Measurements from ENCODE around the gene CSRNP3. TPM values are rescaled to one million over a fixed set of nuclear protein-coding genes. Genes with fewer than 3 reads are reported as not detected.

CSRNP3 gene
- total and polyA plus RNA-seq, 5 donors from 2014 or later: not detected

- no peaks in the 10 kb centered on the region for H3K36me3 ChIP-seq (ENCODE audit: control insufficient read depth, insufficient read depth, low read length)
- no peaks in the 10 kb centered on the region for H3K36me3 Mint-ChIP-seq
- H3K27me3 ChIP-seq (ENCODE audit: control insufficient read depth, insufficient read depth, low read length): no peaks in the 10 kb centered on the region
- no peak for DNase-seq
- H3K27me3 Mint-ChIP-seq: no peaks in the 10 kb centered on the region
- no peaks in the 10 kb centered on the region for H3K4me1 ChIP-seq (ENCODE audit: control insufficient read depth, insufficient read depth, low read length, poor library complexity, severe bottlenecking)
- H3K4me3 Mint-ChIP-seq: no peak overlapping the region
- H3K27ac Mint-ChIP-seq: no peak overlapping the region
- H3K4me3 ChIP-seq (ENCODE audit: low read depth, low read length): no peak overlapping the region
- no peaks in the 10 kb centered on the region for H3K9me3 ChIP-seq (ENCODE audit: control insufficient read depth in 2 of 2, low read length in 2 of 2)
- H3K9me3 Mint-ChIP-seq: peaks cover 0 to 4% (median 0%) of the 10 kb centered on the region in 7 donors
- no peaks in the 10 kb centered on the region for H3K4me1 Mint-ChIP-seq
- no peak for ATAC-seq (ENCODE audit: low read depth in 2 of 2)
- H3K27ac ChIP-seq (ENCODE audit: insufficient read depth, low read length, poor library complexity, severe bottlenecking): no peak overlapping the region
Observed at GRCh38 chr2:165453561-165454094, 15.9 kb upstream of the CSRNP3 start.

GRCh38 chr2:165454905-165455304 lies 14.6 kb upstream of the CSRNP3 start:
- H3K9me3 ChIP-seq (ENCODE audit: control insufficient read depth in 2 of 2, low read length in 2 of 2): no peaks in the 10 kb centered on the region
- no peaks in the 10 kb centered on the region for H3K27me3 ChIP-seq (ENCODE audit: control insufficient read depth, insufficient read depth, low read length)
- no peaks in the 10 kb centered on the region for H3K4me1 ChIP-seq (ENCODE audit: control insufficient read depth, insufficient read depth, low read length, poor library complexity, severe bottlenecking)
- Mint-ChIP-seq H3K27ac (no peak overlapping the region), H3K36me3 (no peaks in the 10 kb centered on the region), H3K4me1 (no peaks in the 10 kb centered on the region), H3K4me3 (no peak overlapping the region), H3K9me3 (peaks cover 0 to 4% (median 0%) of the 10 kb centered on the region in 7 donors), H3K27me3 (no peaks in the 10 kb centered on the region)
- H3K36me3 ChIP-seq (ENCODE audit: control insufficient read depth, insufficient read depth, low read length): no peaks in the 10 kb centered on the region
- H3K4me3 ChIP-seq (ENCODE audit: low read depth, low read length): no peak overlapping the region
- no peak overlapping the region for H3K27ac ChIP-seq (ENCODE audit: insufficient read depth, low read length, poor library complexity, severe bottlenecking)
- no peak for ATAC-seq (ENCODE audit: low read depth in 2 of 2)
- no peak for DNase-seq

- Histone ChIP-seq H3K4me1 (ENCODE audit: control insufficient read depth, insufficient read depth, low read length, poor library complexity, severe bottlenecking) (no peaks in the 10 kb centered on the region), H3K9me3 (ENCODE audit: control insufficient read depth in 2 of 2, low read length in 2 of 2) (no peaks in the 10 kb centered on the region), H3K27me3 (ENCODE audit: control insufficient read depth, insufficient read depth, low read length) (no peaks in the 10 kb centered on the region), H3K27ac (ENCODE audit: insufficient read depth, low read length, poor library complexity, severe bottlenecking) (no peak overlapping the region), H3K36me3 (ENCODE audit: control insufficient read depth, insufficient read depth, low read length) (no peaks in the 10 kb centered on the region), H3K4me3 (ENCODE audit: low read depth, low read length) (no peak overlapping the region)
- no peaks in the 10 kb centered on the region for H3K36me3 Mint-ChIP-seq
- H3K4me3 Mint-ChIP-seq: no peak overlapping the region
- H3K27ac Mint-ChIP-seq: no peak overlapping the region
- DNase-seq (no peak), ATAC-seq (ENCODE audit: low read depth in 2 of 2) (no peak)
- no peaks in the 10 kb centered on the region for H3K27me3 Mint-ChIP-seq
- peaks cover 0 to 4% (median 0%) of the 10 kb centered on the region in 7 donors for H3K9me3 Mint-ChIP-seq
- H3K4me1 Mint-ChIP-seq: no peaks in the 10 kb centered on the region
Observed at GRCh38 chr2:165456027-165456426, 13.5 kb upstream of the CSRNP3 start.

- Mint-ChIP-seq H3K36me3 (no peaks in the 10 kb centered on the region), H3K4me1 (no peaks in the 10 kb centered on the region), H3K9me3 (peaks cover 0 to 1% (median 0%) of the 10 kb centered on the region in 7 donors), H3K27ac (no peak overlapping the region), H3K4me3 (no peak overlapping the region), H3K27me3 (no peaks in the 10 kb centered on the region)
- Histone ChIP-seq H3K9me3 (ENCODE audit: control insufficient read depth in 2 of 2, low read length in 2 of 2) (no peaks in the 10 kb centered on the region), H3K4me3 (ENCODE audit: low read depth, low read length) (no peak overlapping the region), H3K4me1 (ENCODE audit: control insufficient read depth, insufficient read depth, low read length, poor library complexity, severe bottlenecking) (no peaks in the 10 kb centered on the region), H3K27me3 (ENCODE audit: control insufficient read depth, insufficient read depth, low read length) (no peaks in the 10 kb centered on the region), H3K27ac (ENCODE audit: insufficient read depth, low read length, poor library complexity, severe bottlenecking) (no peak overlapping the region), H3K36me3 (ENCODE audit: control insufficient read depth, insufficient read depth, low read length) (no peaks in the 10 kb centered on the region)
- no peak for DNase-seq
- no peak for ATAC-seq (ENCODE audit: low read depth in 2 of 2)
Observed at GRCh38 chr2:165462443-165462842, 7.1 kb upstream of the CSRNP3 start.

- DNase-seq: no peak
- Mint-ChIP-seq H3K9me3 (peaks cover 0 to 1% (median 0%) of the 10 kb centered on the region in 7 donors), H3K4me1 (no peaks in the 10 kb centered on the region), H3K36me3 (no peaks in the 10 kb centered on the region), H3K4me3 (no peak overlapping the region), H3K27ac (no peak overlapping the region), H3K27me3 (no peaks in the 10 kb centered on the region)
- Histone ChIP-seq H3K4me3 (ENCODE audit: low read depth, low read length) (no peak overlapping the region), H3K36me3 (ENCODE audit: control insufficient read depth, insufficient read depth, low read length) (no peaks in the 10 kb centered on the region), H3K4me1 (ENCODE audit: control insufficient read depth, insufficient read depth, low read length, poor library complexity, severe bottlenecking) (no peaks in the 10 kb centered on the region), H3K27ac (ENCODE audit: insufficient read depth, low read length, poor library complexity, severe bottlenecking) (no peak overlapping the region), H3K9me3 (ENCODE audit: control insufficient read depth in 2 of 2, low read length in 2 of 2) (no peaks in the 10 kb centered on the region), H3K27me3 (ENCODE audit: control insufficient read depth, insufficient read depth, low read length) (no peaks in the 10 kb centered on the region)
- ATAC-seq (ENCODE audit: low read depth in 2 of 2): no peak
Observed at GRCh38 chr2:165466386-165466785, 3.1 kb upstream of the CSRNP3 start.

GRCh38 chr2:165467921-165468320 lies 1.6 kb upstream of the CSRNP3 start:
- ATAC-seq (ENCODE audit: low read depth in 2 of 2): no peak
- no peaks in the 10 kb centered on the region for H3K4me1 Mint-ChIP-seq

GRCh38 chr2:165470361-165470760 lies 863 bp downstream of the CSRNP3 start:
- no peak for ATAC-seq (ENCODE audit: low read depth in 2 of 2)
- Mint-ChIP-seq H3K4me1 (no peaks in the 10 kb centered on the region), H3K27me3 (no peaks in the 10 kb centered on the region), H3K36me3 (no peaks in the 10 kb centered on the region), H3K4me3 (no peak overlapping the region), H3K27ac (no peak overlapping the region), H3K9me3 (no peaks in the 10 kb centered on the region)
- H3K4me3 ChIP-seq (ENCODE audit: low read depth, low read length): no peak overlapping the region
- H3K36me3 ChIP-seq (ENCODE audit: control insufficient read depth, insufficient read depth, low read length): no peaks in the 10 kb centered on the region
- no peaks in the 10 kb centered on the region for H3K9me3 ChIP-seq (ENCODE audit: control insufficient read depth in 2 of 2, low read length in 2 of 2)
- no peaks in the 10 kb centered on the region for H3K27me3 ChIP-seq (ENCODE audit: control insufficient read depth, insufficient read depth, low read length)
- H3K4me1 ChIP-seq (ENCODE audit: control insufficient read depth, insufficient read depth, low read length, poor library complexity, severe bottlenecking): no peaks in the 10 kb centered on the region
- no peak overlapping the region for H3K27ac ChIP-seq (ENCODE audit: insufficient read depth, low read length, poor library complexity, severe bottlenecking)
- no peak for DNase-seq

More at GRCh38 chr2:165467921-165468320, 1.6 kb upstream of the CSRNP3 start:
- H3K9me3 Mint-ChIP-seq: no peaks in the 10 kb centered on the region
- Histone ChIP-seq H3K36me3 (ENCODE audit: control insufficient read depth, insufficient read depth, low read length) (no peaks in the 10 kb centered on the region), H3K4me1 (ENCODE audit: control insufficient read depth, insufficient read depth, low read length, poor library complexity, severe bottlenecking) (no peaks in the 10 kb centered on the region), H3K4me3 (ENCODE audit: low read depth, low read length) (no peak overlapping the region), H3K27ac (ENCODE audit: insufficient read depth, low read length, poor library complexity, severe bottlenecking) (no peak overlapping the region), H3K27me3 (ENCODE audit: control insufficient read depth, insufficient read depth, low read length) (no peaks in the 10 kb centered on the region), H3K9me3 (ENCODE audit: control insufficient read depth in 2 of 2, low read length in 2 of 2) (no peaks in the 10 kb centered on the region)
- no peak overlapping the region for H3K4me3 Mint-ChIP-seq
- H3K36me3 Mint-ChIP-seq: no peaks in the 10 kb centered on the region
- H3K27ac Mint-ChIP-seq: no peak overlapping the region
- H3K27me3 Mint-ChIP-seq: no peaks in the 10 kb centered on the region
- DNase-seq: no peak

GRCh38 chr2:165471349-165471950 lies 2.0 kb downstream of the CSRNP3 start:
- Mint-ChIP-seq H3K4me1 (no peaks in the 10 kb centered on the region), H3K27ac (no peak overlapping the region), H3K27me3 (no peaks in the 10 kb centered on the region), H3K4me3 (no peak overlapping the region), H3K9me3 (no peaks in the 10 kb centered on the region), H3K36me3 (no peaks in the 10 kb centered on the region)
- no peaks in the 10 kb centered on the region for H3K27me3 ChIP-seq (ENCODE audit: control insufficient read depth, insufficient read depth, low read length)
- H3K4me3 ChIP-seq (ENCODE audit: low read depth, low read length): no peak overlapping the region
- no peaks in the 10 kb centered on the region for H3K9me3 ChIP-seq (ENCODE audit: control insufficient read depth in 2 of 2, low read length in 2 of 2)
- no peak for DNase-seq
- no peak overlapping the region for H3K27ac ChIP-seq (ENCODE audit: insufficient read depth, low read length, poor library complexity, severe bottlenecking)
- no peaks in the 10 kb centered on the region for H3K36me3 ChIP-seq (ENCODE audit: control insufficient read depth, insufficient read depth, low read length)
- no peaks in the 10 kb centered on the region for H3K4me1 ChIP-seq (ENCODE audit: control insufficient read depth, insufficient read depth, low read length, poor library complexity, severe bottlenecking)
- ATAC-seq (ENCODE audit: low read depth in 2 of 2): no peak

Measured in CD4-positive, CD25-positive, alpha-beta regulatory T cell (primary cell).